Upper lobe of left lung (tissue), 4 donors: ENCODE data around the gene KRTAP24-1.

Experiments used
- POLR2A ChIP-seq, 4 donors: fragments of 450-650 bp; IDR thresholded peaks; one replicate each; pipeline ENCODE4 v1.5.1; 2016 to 2017; ENCODE audit warnings: antibody characterized with exemption in 4 of 4, mild to moderate bottlenecking in 2 of 4
- POLR2AphosphoS5 ChIP-seq, 2 donors: sonication (generic); formaldehyde crosslinking; IDR thresholded peaks; one replicate each; pipeline ENCODE4 v1.5.1; 2017; ENCODE audit warnings: antibody characterized with exemption in 2 of 2
- TF ChIP-seq, protein P1 (sequence below), 6 experiments: fragments of 450-650 bp in 4 of 6; fragments of 200-600 bp in 2 of 6; sonication (generic) in 2 of 6; IDR thresholded peaks; one replicate each; pipeline ENCODE4 v1.5.1; 2016 to 2019; ENCODE audit warnings: antibody characterized with exemption in 6 of 6

GRCh38 chr21:30289215-30289614 lies 6.5 kb upstream of the KRTAP24-1 start, which contains the start of gene KRTAP25-1:
- TF ChIP-seq, protein P1, sequence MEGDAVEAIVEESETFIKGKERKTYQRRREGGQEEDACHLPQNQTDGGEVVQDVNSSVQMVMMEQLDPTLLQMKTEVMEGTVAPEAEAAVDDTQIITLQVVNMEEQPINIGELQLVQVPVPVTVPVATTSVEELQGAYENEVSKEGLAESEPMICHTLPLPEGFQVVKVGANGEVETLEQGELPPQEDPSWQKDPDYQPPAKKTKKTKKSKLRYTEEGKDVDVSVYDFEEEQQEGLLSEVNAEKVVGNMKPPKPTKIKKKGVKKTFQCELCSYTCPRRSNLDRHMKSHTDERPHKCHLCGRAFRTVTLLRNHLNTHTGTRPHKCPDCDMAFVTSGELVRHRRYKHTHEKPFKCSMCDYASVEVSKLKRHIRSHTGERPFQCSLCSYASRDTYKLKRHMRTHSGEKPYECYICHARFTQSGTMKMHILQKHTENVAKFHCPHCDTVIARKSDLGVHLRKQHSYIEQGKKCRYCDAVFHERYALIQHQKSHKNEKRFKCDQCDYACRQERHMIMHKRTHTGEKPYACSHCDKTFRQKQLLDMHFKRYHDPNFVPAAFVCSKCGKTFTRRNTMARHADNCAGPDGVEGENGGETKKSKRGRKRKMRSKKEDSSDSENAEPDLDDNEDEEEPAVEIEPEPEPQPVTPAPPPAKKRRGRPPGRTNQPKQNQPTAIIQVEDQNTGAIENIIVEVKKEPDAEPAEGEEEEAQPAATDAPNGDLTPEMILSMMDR (IDR thresholded peaks at IDR 0.05) = no peak
- no peak for TF ChIP-seq POLR2AphosphoS5 (IDR thresholded peaks at IDR 0.05)
- TF ChIP-seq POLR2A (IDR thresholded peaks at IDR 0.05) = no peak
